ENCODE data around the gene TNNT1.
A peak's percentile ranks its signal among the peaks of the same experiment; 100 is the strongest.
"Not testable (repeated sequence)": the region's sequence is repeated elsewhere in the genome, so short reads cannot be mapped to it uniquely, and the experiment has no call there.

TNNT1 gene

GRCh38 chr19:55136399-55137102 is 12.5 kb downstream of the TNNT1 start:
- no peak for DNase-seq

GRCh38 chr19:55134736-55135135 is 14.3 kb downstream of the TNNT1 start:
- DNase-seq = no peak

GRCh38 chr19:55133639-55134444 is 15.2 kb downstream of the TNNT1 start:
- no peak for DNase-seq

GRCh38 chr19:55132453-55133129 is 16.4 kb downstream of the TNNT1 start:
- DNase-seq = no peak

GRCh38 chr19:55131421-55131820 is 17.6 kb downstream of the TNNT1 start:
- no peak for DNase-seq

GRCh38 chr19:55119053-55119452 is 30.0 kb downstream of the TNNT1 start:
- DNase-seq = no peak

- no peak for DNase-seq
Observed at GRCh38 chr19:55118401-55118991, 30.5 kb downstream of the TNNT1 start.

- DNase-seq = peak; percentile 92
Observed at GRCh38 chr19:55117663-55118391, 31.2 kb downstream of the TNNT1 start.

- no peak for DNase-seq
Observed at GRCh38 chr19:55116859-55117662, 31.9 kb downstream of the TNNT1 start, which contains the start of gene PPP1R12C. TSS of gene PPP1R12C (minus strand) at chr19:55117637. CDS start at chr19:55117543, 94 bp downstream.

- DNase-seq = no peak
Observed at GRCh38 chr19:55116232-55116858, 32.7 kb downstream of the TNNT1 start.

- no peak for DNase-seq
Observed at GRCh38 chr19:55115446-55116065, 33.5 kb downstream of the TNNT1 start.

- no peak for DNase-seq
Observed at GRCh38 chr19:55114566-55115145, 34.4 kb downstream of the TNNT1 start.

- no peak for DNase-seq
Observed at GRCh38 chr19:55113570-55114039, 35.4 kb downstream of the TNNT1 start.

- DNase-seq = no peak
Observed at GRCh38 chr19:55112777-55113569, 36.0 kb downstream of the TNNT1 start.

- no peak for DNase-seq
Observed at GRCh38 chr19:55112246-55112776, 36.7 kb downstream of the TNNT1 start.

- no peak for DNase-seq
Observed at GRCh38 chr19:55111238-55111831, 37.7 kb downstream of the TNNT1 start.

GRCh38 chr19:55109527-55110291 is 39.3 kb downstream of the TNNT1 start:
- DNase-seq = no peak

- not testable (repeated sequence) for DNase-seq
Observed at GRCh38 chr19:55107252-55107651, 41.8 kb downstream of the TNNT1 start.

Data from activated CD4-positive, alpha-beta T cell treated with anti-CD3 and anti-CD28 coated beads for 1 hour (primary cell).